A549 (cell line): ENCODE results near the gene CHD6. TPM values are rescaled to one million over a fixed set of nuclear protein-coding genes. Genes with fewer than 3 reads are reported as not detected.

Experiments
- ATAC-seq, 2 experiments: fragments of 200-7000 bp in 1 of 2; fragments of >200 bp in 1 of 2; cut with Nextera tagmentation in 1 of 2; cut with Tn5 transposase in 1 of 2; 3 replicates each; pipeline versions ENCODE4 v1.8.0 to v1.9.1; 2018 to 2020; ENCODE audit warnings: mild to moderate bottlenecking in 1 of 2, moderate library complexity in 1 of 2
- CTCF ChIA-PET: fragments of 300-600 bp; sonication (Branson Sonifier 250); formaldehyde crosslinking; extraction: SDS; loops from one replicate; lab custom pipeline; 2021; ENCODE audit warnings: antibody characterized with exemption, inconsistent platforms; lab: Yijun Ruan, JAX
- POLR2A ChIA-PET: fragments of 350-600 bp; formaldehyde crosslinking; extraction: SDS; loops from one replicate; lab custom pipeline; 2021; ENCODE audit warnings: antibody characterized with exemption, inconsistent platforms; lab: Yijun Ruan, JAX
- DNase-seq, 2 experiments: peaks; one replicate each; pipeline versions ENCODE4 v3.0.0 to v3.0.0-alpha.2; 2011 to 2016; ENCODE audit warnings: low read depth in 1 of 2, low spot score in 1 of 2
- FAIRE-seq: peaks from 2 replicates; lab custom pipeline; 2011; peaks lifted over from hg19 to GRCh38; lab: Jason Lieb, UNC
- H3K27ac ChIP-seq, 2 experiments: fragments of >200 bp; sonication (Bioruptor Twin); formaldehyde crosslinking; 3 replicates each; pipeline ENCODE4 v1.5.1; 2016 to 2017
- H3K4me1 ChIP-seq: fragments of >200 bp; sonication (Bioruptor Twin); formaldehyde crosslinking; 3 replicates; pipeline ENCODE4 v1.6.1; 2016
- H3K4me2 ChIP-seq: fragments of >200 bp; sonication (Bioruptor Twin); formaldehyde crosslinking; 3 replicates; pipeline ENCODE4 v1.6.1; 2016
- H3K4me3 ChIP-seq: fragments of >200 bp; sonication (Bioruptor Twin); formaldehyde crosslinking; 3 replicates; pipeline ENCODE4 v1.5.1; 2016
- H3K9me3 ChIP-seq: fragments of >200 bp; sonication (Bioruptor Twin); formaldehyde crosslinking; 3 replicates; pipeline ENCODE4 v1.6.1; 2016
- ATOH8 ChIP-seq: fragments of 250-450 bp; sonication (Bioruptor Pico); IDR thresholded peaks from 2 replicates; pipeline ENCODE4 v1.5.0; 2020; ENCODE audit warnings: low read depth, mild to moderate bottlenecking, moderate library complexity
- BCL3 ChIP-seq: fragments of >200 bp; sonication (Bioruptor Twin); formaldehyde crosslinking; IDR thresholded peaks from 3 replicates; pipeline ENCODE4 v1.6.1; 2016
- CBX8 ChIP-seq: fragments of 200-600 bp; sonication (generic); IDR thresholded peaks from 2 replicates; pipeline ENCODE4 v1.6.1; 2016
- CHD2 ChIP-seq: fragments of 150-350 bp; IDR thresholded peaks from 2 replicates; pipeline ENCODE4 v1.6.1; 2014; ENCODE audit warnings: low read length; ENCODE audit not compliant: partially characterized antibody
- CHD4 ChIP-seq: fragments of 200-600 bp; sonication (generic); IDR thresholded peaks from 2 replicates; pipeline ENCODE4 v1.6.1; 2016; ENCODE audit warnings: antibody characterized with exemption, mild to moderate bottlenecking, borderline replicate concordance
- FOSB ChIP-seq: fragments of 250-450 bp; sonication (Bioruptor Pico); IDR thresholded peaks from 2 replicates; pipeline ENCODE4 v1.5.0; 2020; ENCODE audit warnings: mild to moderate bottlenecking, moderate library complexity
- FOSL2 ChIP-seq, 2 experiments: fragments of 450-650 bp in 1 of 2; fragments of >200 bp in 1 of 2; sonication (Bioruptor Twin) in 1 of 2; formaldehyde crosslinking; IDR thresholded peaks; 2 replicates each; pipeline versions ENCODE4 v1.5.0 to v1.6.1; 2016 to 2020; ENCODE audit warnings: mild to moderate bottlenecking in 1 of 2, moderate library complexity in 1 of 2
- GATA3 ChIP-seq: IDR thresholded peaks from 2 replicates; pipeline ENCODE4 v1.6.1; 2012; ENCODE audit warnings: borderline replicate concordance
- JUN ChIP-seq, 2 experiments: fragments of >200 bp; sonication (Bioruptor Twin); formaldehyde crosslinking; IDR thresholded peaks; 2 replicates in 1 of 2; 3 replicates in 1 of 2; pipeline ENCODE4 v1.6.1; 2016 to 2017
- JUNB ChIP-seq: fragments of >200 bp; sonication (Bioruptor Twin); formaldehyde crosslinking; IDR thresholded peaks from 2 replicates; pipeline ENCODE4 v1.6.1; 2016
- KDM5A ChIP-seq: fragments of 200-600 bp; sonication (generic); IDR thresholded peaks from 2 replicates; pipeline ENCODE4 v1.6.1; 2016; ENCODE audit warnings: antibody characterized with exemption, mild to moderate bottlenecking
- MAZ ChIP-seq: fragments of 150-350 bp; IDR thresholded peaks from 2 replicates; pipeline ENCODE4 v1.6.1; 2014; ENCODE audit warnings: antibody characterized with exemption, low read depth, low read length, borderline replicate concordance
- PBX3 ChIP-seq: IDR thresholded peaks from 2 replicates; pipeline ENCODE4 v1.6.1; 2012
- PHF8 ChIP-seq: fragments of 200-600 bp; sonication (generic); IDR thresholded peaks from 2 replicates; pipeline ENCODE4 v1.6.1; 2016; ENCODE audit warnings: low read depth, mild to moderate bottlenecking, antibody characterized with exemption, moderate library complexity, borderline replicate concordance
- RCOR1 ChIP-seq: fragments of 150-350 bp; IDR thresholded peaks from 2 replicates; pipeline ENCODE4 v1.6.1; 2014; ENCODE audit warnings: antibody characterized with exemption, low read length, low read depth
- SMC3 ChIP-seq: fragments of >200 bp; sonication (Bioruptor Twin); formaldehyde crosslinking; IDR thresholded peaks from 3 replicates; pipeline ENCODE4 v1.6.1; 2018; ENCODE audit warnings: inconsistent platforms
- TP53 ChIP-seq: fragments of 250-450 bp; sonication (Bioruptor Pico); IDR thresholded peaks from 2 replicates; pipeline ENCODE4 v1.5.0; 2021; ENCODE audit warnings: mild to moderate bottlenecking, moderate library complexity
- ZFP36 ChIP-seq: fragments of 450-650 bp; IDR thresholded peaks from 2 replicates; pipeline ENCODE4 v1.6.1; 2014; ENCODE audit warnings: borderline replicate concordance; ENCODE audit not compliant: partially characterized antibody
- ZNF302 ChIP-seq: fragments of 250-450 bp; sonication (Bioruptor Pico); IDR thresholded peaks from 2 replicates; pipeline ENCODE4 v1.9.0; 2021; ENCODE audit warnings: inconsistent platforms, mild to moderate bottlenecking, moderate library complexity
- WGBS: methylation state at CpG from one replicate; pipeline ENCODE4 v1.1.6; 2017; ENCODE audit errors: missing lambda C conversion rate; 5-methylcytosine and 5-hydroxymethylcytosine counted together
- polyA plus RNA-seq, 4 experiments: library from polyadenylated mRNA; depleted of rRNA in 3 of 4; stranded (reverse); fragments of >200 nt; fragmentation: RNase III in 1 of 4; extraction: RNeasy Plus Mini Kit Qiagen cat#74134 plus additional on column Dnase treatment in 1 of 4; gene quantifications; 2 replicates in 3 of 4; 3 replicates in 1 of 4; pipeline ENCODE4 v1.2.3, GENCODE V29; 2011 to 2017

Gene CHD6
- polyA plus RNA-seq, 2 of the 4 experiments (the other 2 are of a cell fraction) = 8.2 to 22.6 TPM

- H3K4me1 ChIP-seq = no peaks in the 10 kb centered on the region
- no peak overlapping the region for H3K4me3 ChIP-seq
- H3K4me2 ChIP-seq = no peak overlapping the region
- WGBS = 91% methylated on average over 2 of the region's 2 CpGs
- H3K9me3 ChIP-seq = no peaks in the 10 kb centered on the region
- FAIRE-seq (no peak), DNase-seq (no peak), ATAC-seq (no peak)
- CTCF ChIA-PET = interaction anchor here (0.7 kb wide), 2 partner anchors 14 to 461 kb away, joined by 3 to 4 read pairs; no protein-coding TSS in a partner anchor
- H3K27ac ChIP-seq = no peak overlapping the region
- POLR2A ChIA-PET = no interaction called here
- no peak for TF ChIP-seq JUNB
- TF ChIP-seq RCOR1 = no peak
- no peak for TF ChIP-seq SMC3
- TF ChIP-seq ZNF302 (CRISPR knock-in tag) = no peak
- TF ChIP-seq FOSB (CRISPR knock-in tag) = no peak
- TF ChIP-seq ATOH8 (CRISPR knock-in tag) = no peak
- TF ChIP-seq CBX8 = no peak
Measured at GRCh38 chr20:41567615-41568014, 50.6 kb downstream of the CHD6 start.

- Histone ChIP-seq H3K4me3 (no peak overlapping the region), H3K4me1 (no peaks in the 10 kb centered on the region), H3K27ac (no peak overlapping the region), H3K4me2 (no peak overlapping the region), H3K9me3 (no peaks in the 10 kb centered on the region)
- WGBS = 84% methylated on average over 3 of the region's 3 CpGs
- CTCF ChIA-PET = interaction anchor here (1.1 kb wide), 1 partner anchor 130 kb away, joined by 3 read pairs; no protein-coding TSS in a partner anchor
- DNase-seq (no peak), FAIRE-seq (no peak), ATAC-seq (no peak)
- TF ChIP-seq JUN (IDR thresholded peaks at IDR 0.05) (no peak), GATA3 (no peak)
- POLR2A ChIA-PET = no interaction called here
Measured at GRCh38 chr20:41566896-41567527, 51.2 kb downstream of the CHD6 start.

GRCh38 chr20:41563087-41563486, 55.1 kb downstream of the CHD6 start:
- ATAC-seq (no peak), FAIRE-seq (no peak), DNase-seq (no peak)
- Histone ChIP-seq H3K9me3 (no peaks in the 10 kb centered on the region), H3K4me3 (no peak overlapping the region), H3K27ac (no peak overlapping the region), H3K4me2 (no peak overlapping the region), H3K4me1 (no peaks in the 10 kb centered on the region)
- ChIA-PET CTCF (no interaction called here), POLR2A (no interaction called here)
- 94% methylated on average over 1 of the region's 1 CpG for WGBS
- TF ChIP-seq BCL3 = no peak
- no peak for TF ChIP-seq CHD2
- no peak for TF ChIP-seq CHD4
- TF ChIP-seq MAZ = no peak
- no peak for TF ChIP-seq KDM5A
- no peak for TF ChIP-seq PHF8
- TF ChIP-seq ZFP36 = no peak
- TF ChIP-seq FOSL2 (IDR thresholded peaks at IDR 0.05) = no peak
- no peak for TF ChIP-seq FOSL2 (CRISPR knock-in tag; IDR thresholded peaks at IDR 0.05)
- no peak for TF ChIP-seq TP53 (CRISPR knock-in tag)
- no peak for TF ChIP-seq PBX3
